Measurements from ENCODE around the gene RABGAP1L.

Gene RABGAP1L

GRCh38 chr1:174870319-174870718 lies 711.0 kb downstream of the RABGAP1L start:
- TF ChIP-seq CTCF (IDR thresholded peaks at IDR 0.05; ENCODE audit: unreplicated experiment in 3 of 3) = no peak
- Mint-ChIP-seq H3K4me1 (peaks cover 12% of the 10 kb centered on the region), H3K36me3 (ENCODE audit: low read depth) (no peaks in the 10 kb centered on the region), H3K27me3 (ENCODE audit: low read depth) (peaks cover 4% of the 10 kb centered on the region), H3K4me3 (no peak overlapping the region), H3K27ac (no peak overlapping the region), H3K9me3 (no peaks in the 10 kb centered on the region)

- Mint-ChIP-seq H3K27ac (peak overlapping the region in 2 of 3 experiments; percentile 37 to 66), H3K4me1 (peaks cover 13% of the 10 kb centered on the region), H3K9me3 (no peaks in the 10 kb centered on the region), H3K27me3 (ENCODE audit: low read depth) (peaks cover 7% of the 10 kb centered on the region), H3K4me3 (no peak overlapping the region), H3K36me3 (ENCODE audit: low read depth) (no peaks in the 10 kb centered on the region)
- TF ChIP-seq CTCF (IDR thresholded peaks at IDR 0.05; ENCODE audit: unreplicated experiment in 3 of 3) = no peak
Observed at GRCh38 chr1:174871886-174872285, 712.6 kb downstream of the RABGAP1L start.

GRCh38 chr1:174872615-174873058 lies 713.3 kb downstream of the RABGAP1L start:
- no peaks in the 10 kb centered on the region for H3K9me3 Mint-ChIP-seq
- H3K36me3 Mint-ChIP-seq (ENCODE audit: low read depth) = no peaks in the 10 kb centered on the region
- no peak for TF ChIP-seq CTCF (IDR thresholded peaks at IDR 0.05; ENCODE audit: unreplicated experiment in 3 of 3)
- H3K27me3 Mint-ChIP-seq (ENCODE audit: low read depth) = peaks cover 7% of the 10 kb centered on the region
- no peak overlapping the region for H3K4me3 Mint-ChIP-seq
- H3K27ac Mint-ChIP-seq = no peak overlapping the region
- peaks cover 18% of the 10 kb centered on the region for H3K4me1 Mint-ChIP-seq

GRCh38 chr1:174874331-174875053 lies 715.2 kb downstream of the RABGAP1L start:
- peaks cover 18% of the 10 kb centered on the region for H3K4me1 Mint-ChIP-seq
- H3K4me3 Mint-ChIP-seq = peak overlapping the region; percentile 52 to 60 (median 59)
- no peak for TF ChIP-seq CTCF (IDR thresholded peaks at IDR 0.05; ENCODE audit: unreplicated experiment in 3 of 3)
- no peaks in the 10 kb centered on the region for H3K9me3 Mint-ChIP-seq
- H3K36me3 Mint-ChIP-seq (ENCODE audit: low read depth) = no peaks in the 10 kb centered on the region
- H3K27me3 Mint-ChIP-seq (ENCODE audit: low read depth) = peaks cover 7% of the 10 kb centered on the region
- peak overlapping the region; percentile 21 to 70 (median 60) for H3K27ac Mint-ChIP-seq

- Mint-ChIP-seq H3K4me1 (peaks cover 18% of the 10 kb centered on the region), H3K9me3 (no peaks in the 10 kb centered on the region), H3K27me3 (ENCODE audit: low read depth) (peaks cover 7% of the 10 kb centered on the region), H3K27ac (peak overlapping the region; percentile 53 to 71 (median 60)), H3K36me3 (ENCODE audit: low read depth) (no peaks in the 10 kb centered on the region), H3K4me3 (peak overlapping the region; percentile 42 to 67 (median 54))
- TF ChIP-seq CTCF (IDR thresholded peaks at IDR 0.05; ENCODE audit: unreplicated experiment in 3 of 3) = no peak
Observed at GRCh38 chr1:174875306-174875705, 716.0 kb downstream of the RABGAP1L start.

GRCh38 chr1:174877208-174877673 lies 717.9 kb downstream of the RABGAP1L start:
- Mint-ChIP-seq H3K27ac (no peak overlapping the region), H3K4me1 (peaks cover 18% of the 10 kb centered on the region), H3K4me3 (no peak overlapping the region), H3K27me3 (ENCODE audit: low read depth) (peaks cover 7% of the 10 kb centered on the region), H3K9me3 (no peaks in the 10 kb centered on the region), H3K36me3 (ENCODE audit: low read depth) (no peaks in the 10 kb centered on the region)
- no peak for TF ChIP-seq CTCF (IDR thresholded peaks at IDR 0.05; ENCODE audit: unreplicated experiment in 3 of 3)
